22Rv1 (cell line): ENCODE measurements around the gene SART1.

Experiments used
- CTCF ChIP-seq: fragments of 450-650 bp; IDR thresholded peaks from 2 replicates; pipeline ENCODE4 v1.5.1; 2017; ENCODE audit warnings: mild to moderate bottlenecking
- ZFX ChIP-seq: fragments of 450-650 bp; IDR thresholded peaks from 2 replicates; pipeline ENCODE4 v1.6.1; 2017; ENCODE audit warnings: antibody characterized with exemption, borderline replicate concordance

GRCh38 chr11:65960824-65961266 is 689 bp upstream of the SART1 start:
- TF ChIP-seq CTCF (no peak), ZFX (no peak)
